Kasumi-1 (cell line): Measurements from ENCODE around the gene NTSR2.

Experiments used
- DNase-seq, 2 experiments: peaks; one replicate each; lab custom pipeline; 2025; lab: John Stamatoyannopoulos, UW

The NTSR2 gene

GRCh38 chr2:11669454-11670291 lies at the start of gene NTSR2:
NTSR2 (minus strand) TSS chr2:11670195; CDS start chr2:11670129, 66 bp downstream.
- DNase-seq: peak; percentile 5 to 8

- DNase-seq: no peak
These were observed 49.4 kb upstream of the NTSR2 start for GRCh38 chr2:11719230-11719977.

GRCh38 chr2:11718606-11719005 lies 48.6 kb upstream of the NTSR2 start:
- no peak for DNase-seq

GRCh38 chr2:11717623-11718022 lies 47.6 kb upstream of the NTSR2 start:
- DNase-seq: no peak

GRCh38 chr2:11716689-11717321 lies 46.8 kb upstream of the NTSR2 start:
- no peak for DNase-seq

- DNase-seq: no peak
These were observed 46.1 kb upstream of the NTSR2 start for GRCh38 chr2:11715987-11716652.

GRCh38 chr2:11713815-11714214 lies 43.8 kb upstream of the NTSR2 start:
- no peak for DNase-seq

GRCh38 chr2:11712866-11713265 lies 42.9 kb upstream of the NTSR2 start:
- no peak for DNase-seq

- DNase-seq: peak in 1 of 2 experiments; percentile 1
These were observed 41.8 kb upstream of the NTSR2 start for GRCh38 chr2:11711751-11712150.

- no peak for DNase-seq
These were observed 41.3 kb upstream of the NTSR2 start for GRCh38 chr2:11711354-11711716.

GRCh38 chr2:11710632-11711353 lies 40.8 kb upstream of the NTSR2 start:
- no peak for DNase-seq

- DNase-seq: no peak
These were observed 40.2 kb upstream of the NTSR2 start for GRCh38 chr2:11710210-11710609.

GRCh38 chr2:11709293-11709692 lies 39.3 kb upstream of the NTSR2 start:
- no peak for DNase-seq

GRCh38 chr2:11708106-11708505 lies 38.1 kb upstream of the NTSR2 start:
- no peak for DNase-seq

GRCh38 chr2:11705711-11706110 lies 35.7 kb upstream of the NTSR2 start:
- no peak for DNase-seq

GRCh38 chr2:11705063-11705462 lies 35.1 kb upstream of the NTSR2 start:
- DNase-seq: no peak

- no peak for DNase-seq
These were observed 33.7 kb upstream of the NTSR2 start for GRCh38 chr2:11703700-11704099.

- DNase-seq: no peak
These were observed 33.0 kb upstream of the NTSR2 start for GRCh38 chr2:11702946-11703345.

- peak; percentile 95 for DNase-seq
These were observed 31.8 kb upstream of the NTSR2 start for GRCh38 chr2:11701751-11702301.

GRCh38 chr2:11701206-11701605 lies 31.2 kb upstream of the NTSR2 start:
- DNase-seq: no peak
